ENCODE data around the gene GCC2. TPM values are rescaled to one million over a fixed set of nuclear protein-coding genes. Genes with fewer than 3 reads are reported as not detected.
A peak's percentile ranks its signal among the peaks of the same experiment; 100 is the strongest.

The GCC2 gene
- total and polyA plus RNA-seq, 9 of the 15 experiments (the other 6 are each of a cell fraction or from before 2014, with no cell fraction given) = 11.4 to 35.7 (median 19.9) TPM

- no peak for TF ChIP-seq RFX1 (IDR thresholded peaks at IDR 0.05)
- TF ChIP-seq HLTF (IDR thresholded peaks at IDR 0.05) = no peak
Observed at GRCh38 chr2:108413711-108414095, 35.3 kb upstream of the GCC2 start (continued).

DNA sequence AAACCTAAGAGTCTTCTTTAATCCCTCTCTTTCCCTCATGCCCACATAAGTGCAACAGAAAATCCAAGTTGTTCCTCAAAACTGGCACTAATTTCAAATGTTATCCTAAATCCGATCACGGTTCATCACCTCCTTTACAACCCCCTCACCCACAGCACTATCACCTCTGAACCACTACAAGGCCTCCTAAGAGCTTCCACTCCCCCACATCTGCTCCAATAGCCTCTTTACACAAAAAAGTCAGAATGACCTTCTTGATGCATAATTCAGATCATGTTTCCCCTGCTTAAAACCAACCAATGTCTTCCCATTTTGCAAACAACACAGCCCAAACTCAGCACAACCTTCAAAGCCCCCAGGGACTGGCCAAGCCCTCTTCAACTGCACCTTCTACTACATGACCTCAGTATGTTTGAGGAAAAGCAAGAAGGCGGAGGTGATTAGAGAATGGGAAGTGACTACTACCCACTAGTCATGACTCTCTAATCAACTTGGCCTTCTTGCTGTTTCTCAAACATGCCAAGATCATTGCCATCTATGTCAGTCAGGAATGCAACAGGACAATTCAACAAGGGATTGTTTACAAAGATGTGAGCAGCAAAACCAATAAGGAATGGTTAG, 34.6 kb upstream of the GCC2 start:
- CTCF ChIA-PET (ENCODE audit: low intra/inter-chr PET ratio) = interaction anchor here (0.6 kb wide), 1 partner anchor 799 kb away, joined by 4 read pairs; no protein-coding TSS in a partner anchor
- FAIRE-seq (peak; percentile 54), ATAC-seq (peak; percentile 42), DNase-seq (ENCODE audit: extremely low read depth in 1 of 4, low spot score in 3 of 4) (peak; percentile 21 to 33 (median 24))
- Histone ChIP-seq H3K27me3 (ENCODE audit: control insufficient read depth in 2 of 2, insufficient read depth in 2 of 2, low read length in 2 of 2) (no peaks in the 10 kb centered on the region), H3K4me2 (ENCODE audit: insufficient read depth, low read length) (no peak overlapping the region), H3K4me3 (no peak overlapping the region), H3K27ac (ENCODE audit: extremely low read depth, low read depth, low read length) (no peak overlapping the region), H3K36me3 (ENCODE audit: control insufficient read depth, insufficient read depth, low read length) (no peaks in the 10 kb centered on the region), H2AFZ (ENCODE audit: low read depth, low read length) (peak overlapping the region; percentile 64), H3K79me2 (ENCODE audit: control insufficient read depth, insufficient read depth, low read length) (no peaks in the 10 kb centered on the region), H3K9ac (ENCODE audit: insufficient read depth in 1 of 2, low read depth in 2 of 2, low read length in 2 of 2) (no peak overlapping the region), H3K4me1 (replicated peaks in 1 of 2; ENCODE audit: control insufficient read depth in 2 of 2, insufficient read depth in 2 of 2, low read length in 2 of 2) (peaks cover 0 to 14% of the 10 kb centered on the region in 2 experiments; a peak in 2 of 5 replicates), H3K9me1 (ENCODE audit: control insufficient read depth, insufficient read depth, low read length) (no peaks in the 10 kb centered on the region), H4K20me1 (replicated peaks; ENCODE audit: control insufficient read depth, insufficient read depth, low read length) (no peaks in the 10 kb centered on the region), H3K9me3 (replicated peaks; ENCODE audit: control insufficient read depth, insufficient read depth, low read depth, low read length) (no peaks in the 10 kb centered on the region)
- POLR2A ChIA-PET = no interaction called here
- intact Hi-C loops (cut with micrococcal nuclease) (loop anchor here (1.0 kb wide), 1 partner anchor 21 kb away; no protein-coding TSS in a partner anchor), in situ Hi-C loops (cut with MboI) (no loop called here)
- BruUV-seq (replicated peaks) = no TSS peak
- WGBS (ENCODE audit: insufficient coverage, low coverage, missing lambda C conversion rate) = 19% methylated on average over 3 of the region's 3 CpGs
- TF ChIP-seq GATAD2A (IDR thresholded peaks at IDR 0.05) (peak; percentile 49; the same call in 1 of the 2 replicates), CBFA2T3 (IDR thresholded peaks at IDR 0.05) (peak; percentile 55), KDM1A (IDR thresholded peaks at IDR 0.05) (0 out of 4 replicates have a peak, but pooled peaks of 1 of the 2 experiments have one; percentile 20), EGR1 (conservative IDR thresholded peaks at IDR 0.05) (peak; percentile 30; the same call in 1 of the 2 replicates), DPF2 (IDR thresholded peaks at IDR 0.05) (0 out of 2 replicates have a peak, but pooled peaks have one; percentile 37), EZH2 (IDR thresholded peaks at IDR 0.05; ENCODE audit: borderline replicate concordance, low read depth, low read length) (no peak), TEAD4 (IDR thresholded peaks at IDR 0.05; ENCODE audit: low read length) (peak; percentile 13; the same call in 1 of the 2 replicates), TEAD4 (CRISPR knock-in tag; IDR thresholded peaks at IDR 0.05; ENCODE audit: borderline replicate concordance) (no peak), TAL1 (IDR thresholded peaks at IDR 0.05) (0 out of 2 replicates have a peak, but pooled peaks have one; percentile 10), ARID1B (IDR thresholded peaks at IDR 0.05) (peak; percentile 57), DNMT1 (IDR thresholded peaks at IDR 0.05) (no peak), EHMT2 (IDR thresholded peaks at IDR 0.05) (peak; percentile 54; the same call in 1 of the 2 replicates), OTX1 (CRISPR knock-in tag; IDR thresholded peaks at IDR 0.05) (no peak), SPI1 (IDR thresholded peaks at IDR 0.05; ENCODE audit: borderline replicate concordance, low read depth, low read length) (0 out of 2 replicates have a peak, but pooled peaks have one; percentile 17), ZNF407 (IDR thresholded peaks at IDR 0.05; ENCODE audit: low read depth) (no peak)
